ENCODE results near the gene GPC5.
"Not testable (repeated sequence)": the region's sequence is repeated elsewhere in the genome, so short reads cannot be mapped to it uniquely, and the experiment has no call there.

Gene GPC5

DNA sequence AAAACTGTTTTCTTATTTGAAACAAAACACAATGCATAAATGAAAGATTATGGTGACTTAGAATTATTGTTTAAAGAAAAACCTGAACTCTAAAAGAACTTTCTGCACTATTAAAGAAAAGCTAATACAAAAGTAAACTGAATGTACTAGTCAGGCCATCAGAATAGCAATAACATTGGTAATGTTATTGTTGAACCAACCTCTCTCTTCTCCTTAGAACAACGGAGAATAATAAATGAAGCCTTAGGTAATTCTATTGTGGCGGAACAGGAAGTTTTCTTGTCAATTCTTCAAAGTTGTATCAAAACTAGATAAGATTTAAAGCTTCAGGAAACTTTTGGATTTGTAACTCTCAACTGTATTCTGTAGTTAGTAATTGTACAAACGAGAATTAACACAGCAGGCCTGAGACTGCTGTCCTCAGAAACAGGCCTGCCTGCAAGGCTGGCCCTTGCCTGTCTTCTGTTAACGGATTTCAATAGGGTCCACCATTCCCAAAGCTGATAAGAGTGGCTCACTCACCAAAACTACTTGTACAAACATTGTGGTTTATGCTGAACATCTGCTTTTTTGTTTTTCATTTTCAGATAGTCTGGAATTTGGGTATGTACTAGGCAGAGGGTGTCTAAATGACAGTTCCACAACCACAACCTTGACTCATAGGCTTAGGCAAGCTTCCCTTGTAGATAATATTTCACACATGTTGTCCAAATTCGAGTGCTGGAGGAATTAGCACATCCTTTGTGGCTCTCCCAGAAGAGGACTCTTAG, 825.8 kb downstream of the GPC5 start:
- no peak for DNase-seq

- DNase-seq, result no peak
Observed at GRCh38 chr13:92224825-92225224, 826.4 kb downstream of the GPC5 start.

- DNase-seq, result no peak
Observed at GRCh38 chr13:92225861-92226260, 827.4 kb downstream of the GPC5 start.

DNA sequence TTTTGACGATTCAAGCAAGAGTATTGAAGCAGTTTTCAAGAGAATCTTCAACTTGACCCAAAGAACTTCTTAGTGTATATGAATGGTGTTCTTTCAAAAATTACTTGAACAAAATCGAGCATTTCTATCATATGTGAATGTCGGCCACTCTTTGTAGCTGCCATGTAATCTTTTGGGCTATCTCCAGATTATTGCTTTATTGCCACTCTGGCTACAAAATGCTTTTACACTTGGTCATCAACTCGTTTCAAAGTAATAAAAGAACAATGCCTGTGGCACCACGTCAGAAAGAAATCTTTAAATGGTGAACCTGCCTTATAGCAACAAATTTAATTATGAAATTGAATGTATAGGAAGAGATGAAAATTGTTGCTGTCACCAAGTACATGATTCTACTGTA, 834.5 kb downstream of the GPC5 start:
- DNase-seq, result no peak

DNA sequence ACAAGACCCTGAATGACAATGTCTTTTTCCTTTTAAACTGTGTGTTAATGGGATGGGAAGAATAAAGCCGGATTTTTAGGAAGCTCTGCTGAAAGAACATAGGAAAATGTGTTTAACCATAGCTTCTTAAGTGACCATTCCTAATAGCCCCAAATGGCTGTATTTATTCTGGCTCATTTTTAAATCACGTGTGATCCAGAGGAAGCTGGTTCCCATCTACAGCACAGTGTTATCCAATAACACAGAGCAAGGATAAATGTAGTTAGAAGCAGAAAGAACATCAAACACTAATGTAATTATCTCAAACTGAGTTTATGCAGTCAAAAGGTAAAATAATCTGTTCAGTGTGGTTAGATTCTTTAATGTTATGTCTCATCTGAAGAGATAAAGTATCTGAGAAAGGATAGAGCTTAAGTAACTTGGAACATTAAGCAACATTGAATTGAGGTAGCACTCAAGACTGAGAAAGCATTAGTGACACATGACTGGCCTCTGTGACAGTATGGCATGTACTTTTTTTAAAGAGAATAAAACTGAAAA, 853.3 kb downstream of the GPC5 start:
- no peak for DNase-seq

GRCh38 chr13:92255526-92255925, 857.1 kb downstream of the GPC5 start:
- no peak for DNase-seq

DNA sequence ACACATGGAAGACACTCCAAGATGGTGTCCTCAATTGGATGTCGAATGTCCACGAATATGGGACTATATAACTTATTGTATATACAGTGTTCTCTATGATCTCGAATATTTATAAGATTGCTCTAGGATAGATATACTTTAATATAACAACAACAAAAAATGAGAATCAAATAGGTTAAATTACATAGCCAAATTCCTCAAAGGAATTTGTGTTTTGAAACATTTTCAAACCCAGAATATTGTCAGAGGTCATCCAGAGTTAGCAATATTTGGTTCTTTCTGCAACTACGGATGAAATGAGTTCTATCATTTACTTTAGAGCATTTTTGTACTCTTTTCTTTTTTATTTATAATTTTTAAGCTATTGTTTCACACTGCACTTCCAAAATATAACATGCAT, 857.8 kb downstream of the GPC5 start:
- no peak for DNase-seq

GRCh38 chr13:92259046-92259445, 860.6 kb downstream of the GPC5 start:
- no peak for DNase-seq

DNA sequence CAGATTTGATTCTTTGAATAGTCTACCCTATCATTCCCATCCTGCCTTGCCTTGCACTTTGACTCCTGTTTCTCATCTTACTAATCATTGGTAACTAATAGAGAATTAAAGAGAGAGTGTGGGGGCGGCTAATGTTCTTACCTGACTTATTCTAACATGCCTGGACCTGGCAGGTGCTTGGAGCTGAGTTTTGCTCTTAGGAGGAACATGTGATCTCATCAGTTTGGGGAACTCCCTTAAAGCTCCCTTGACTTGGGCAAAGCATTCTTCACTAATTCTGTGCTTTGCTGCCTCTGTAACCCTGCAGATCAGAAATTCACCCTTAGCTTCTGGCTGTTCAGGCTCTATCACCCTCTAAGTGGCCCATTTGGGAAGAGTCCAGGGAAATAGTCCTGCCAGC, 861.1 kb downstream of the GPC5 start:
- DNase-seq, result no peak

DNA sequence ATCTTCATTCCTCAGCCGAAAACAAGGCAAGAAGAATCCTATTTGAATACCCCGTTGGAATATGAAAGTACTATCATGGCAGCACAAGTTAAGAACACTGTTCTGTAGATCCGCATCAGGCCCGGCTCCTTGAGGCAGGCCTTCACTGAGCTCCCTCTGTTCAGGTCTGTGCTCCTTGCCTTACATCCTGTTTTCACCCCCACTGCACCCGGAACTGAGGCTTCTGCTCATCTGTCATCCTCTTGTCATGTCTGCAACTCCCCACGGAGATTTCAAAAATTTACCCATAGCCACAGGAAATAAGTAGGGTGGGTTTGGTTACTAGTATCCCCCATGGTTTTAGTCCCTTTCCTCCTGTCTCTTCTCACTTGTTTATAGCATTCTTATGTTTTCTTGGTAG, 861.9 kb downstream of the GPC5 start:
- DNase-seq, result no peak

GRCh38 chr13:92262100-92262788, 863.8 kb downstream of the GPC5 start:
- no peak for DNase-seq

GRCh38 chr13:92265408-92265807, 867.0 kb downstream of the GPC5 start:
- DNase-seq, result no peak

DNA sequence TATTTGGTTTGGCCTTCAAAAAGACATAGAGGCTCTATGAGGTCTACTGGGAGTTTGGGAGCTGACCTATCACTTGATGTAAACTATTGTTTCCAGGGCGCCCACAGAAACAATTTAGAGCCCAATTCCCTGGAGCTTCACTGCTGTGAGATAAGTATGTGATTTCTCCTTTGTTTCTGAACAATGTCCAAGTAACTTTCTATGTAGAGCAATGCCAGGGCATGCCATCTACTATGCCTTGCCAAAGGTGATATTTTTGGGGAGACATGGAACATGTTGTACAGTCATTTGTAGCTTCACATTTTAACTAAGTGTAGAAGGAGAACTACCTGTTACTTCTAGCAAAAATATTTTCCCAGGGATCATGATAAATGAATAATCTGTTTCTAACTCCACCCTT, 872.6 kb downstream of the GPC5 start:
- no peak for DNase-seq

DNA sequence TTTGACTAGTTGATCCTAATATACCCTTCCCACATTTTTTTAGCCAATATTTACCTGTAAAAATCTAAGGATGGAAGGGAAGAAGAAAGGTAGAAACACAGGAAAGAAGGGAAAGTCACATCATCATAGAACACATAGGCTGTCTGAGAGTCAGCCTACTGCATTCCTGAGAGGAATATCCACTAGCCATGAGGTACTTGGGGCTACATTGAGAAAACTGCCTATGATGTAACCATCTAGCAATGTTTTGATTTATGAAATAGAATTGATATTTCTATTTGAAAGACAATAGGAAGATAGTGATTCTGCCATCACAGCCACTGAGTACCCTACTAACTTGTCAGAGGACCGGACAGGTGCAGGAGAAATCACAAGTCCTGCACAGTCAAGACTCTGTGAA, 873.8 kb downstream of the GPC5 start:
- DNase-seq, result no peak

DNA sequence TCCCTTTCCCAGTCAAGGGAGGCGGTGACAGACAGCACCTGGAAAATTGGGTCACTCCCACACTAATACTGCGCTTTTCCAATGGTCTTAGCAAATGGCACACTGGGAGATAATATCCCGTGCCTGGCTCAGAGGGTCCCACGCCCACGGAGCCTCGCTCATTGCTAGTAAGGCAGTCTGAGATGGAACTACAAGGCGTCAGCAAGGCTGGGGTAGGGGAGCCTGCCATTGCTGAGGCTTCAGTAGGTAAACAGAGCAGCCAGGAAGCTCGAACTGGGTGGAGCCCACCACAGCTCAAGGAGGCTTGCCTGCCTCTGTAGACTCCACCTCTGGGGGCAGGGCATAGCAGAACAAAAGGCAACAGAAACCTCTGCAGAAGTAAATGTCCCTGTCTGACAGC, 882.6 kb downstream of the GPC5 start:
- DNase-seq, result not testable (repeated sequence)

- not testable (repeated sequence) for DNase-seq
Observed at GRCh38 chr13:92290718-92291307, 892.4 kb downstream of the GPC5 start.

DNA sequence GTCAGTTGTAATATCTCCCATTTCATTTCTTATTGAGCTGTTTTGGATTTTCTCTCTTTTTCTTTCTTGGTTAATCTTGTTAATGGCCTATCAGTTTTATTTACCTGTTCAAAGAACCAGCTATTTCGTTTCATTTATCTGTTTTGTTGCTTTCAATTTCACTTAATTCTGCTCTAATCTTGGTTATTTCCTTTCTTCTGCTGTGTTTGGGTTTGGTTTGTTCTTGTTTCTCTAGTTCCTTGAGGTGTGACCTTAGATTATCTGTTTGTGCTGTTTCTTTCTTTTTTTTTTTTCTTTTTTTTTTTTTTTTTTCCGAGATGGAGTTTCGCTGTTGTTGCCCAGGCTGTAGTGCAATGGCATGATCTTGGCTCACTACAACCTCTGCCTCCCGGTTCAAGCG, 896.1 kb downstream of the GPC5 start:
- not testable (repeated sequence) for DNase-seq

DNA sequence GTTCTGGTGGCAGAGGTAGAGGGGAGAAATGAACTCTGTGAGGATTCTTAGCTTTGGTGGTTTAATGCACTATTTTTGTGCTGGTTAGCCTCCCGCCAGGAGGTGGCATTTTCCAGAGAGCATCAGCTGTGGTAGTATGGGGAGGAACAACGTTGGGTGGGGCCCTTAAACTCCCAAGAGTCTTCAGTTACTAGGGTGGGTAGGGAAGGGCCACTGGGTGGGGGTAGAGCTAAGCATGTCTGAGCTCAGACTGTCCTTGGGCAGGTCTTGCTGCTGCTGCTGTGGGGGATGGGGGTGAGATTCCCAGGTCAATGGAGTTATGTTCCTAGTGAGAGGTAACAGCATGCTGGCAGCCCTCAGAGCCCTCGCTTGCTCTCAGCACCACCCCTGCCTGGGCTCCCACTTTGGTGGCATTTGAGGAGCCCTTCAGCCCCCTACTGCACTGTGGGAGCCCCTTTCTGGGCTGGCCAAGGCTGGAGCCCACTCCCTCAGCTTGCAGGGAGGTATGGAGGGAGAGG, 897.8 kb downstream of the GPC5 start:
- DNase-seq, result not testable (repeated sequence)

GRCh38 chr13:92297971-92298942, 899.8 kb downstream of the GPC5 start:
- DNase-seq, result no peak

GRCh38 chr13:92300651-92301050, 902.2 kb downstream of the GPC5 start:
- no peak for DNase-seq

DNA sequence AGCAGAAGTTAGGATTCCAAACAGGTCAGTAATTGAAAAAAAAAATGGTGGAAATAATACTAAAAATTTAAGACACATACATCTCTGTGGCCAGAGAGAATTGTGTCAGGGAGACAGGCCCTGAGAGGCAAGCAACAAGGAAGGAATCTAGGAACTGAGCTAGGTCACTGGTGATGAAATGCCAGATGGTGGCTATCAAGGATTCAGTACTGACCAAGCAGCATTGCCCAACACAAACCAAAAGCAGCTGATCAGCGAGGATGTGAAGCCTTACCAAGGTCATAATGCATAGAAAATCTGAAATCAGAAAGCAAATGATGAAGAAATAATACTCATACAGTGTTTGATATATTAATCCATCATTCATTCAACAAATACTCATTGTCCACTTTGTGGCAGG, 905.0 kb downstream of the GPC5 start:
- DNase-seq, result no peak

- no peak for DNase-seq
Observed at GRCh38 chr13:92307752-92308151, 909.3 kb downstream of the GPC5 start.
